CD4-positive, alpha-beta T cell treated with Interleukin-15 for 4 hours (primary cell): ENCODE results near the gene ZFP3.
"Not testable (repeated sequence)": the region's sequence is repeated elsewhere in the genome, so short reads cannot be mapped to it uniquely, and the experiment has no call there.

Experiments
- DNase-seq: peaks from one replicate; pipeline ENCODE4 v3.0.0-alpha.2; 2020; ENCODE audit warnings: low spot score

Gene ZFP3

GRCh38 chr17:5078106-5079028 lies at the start of gene ZFP3:
Gene ZFP3 (plus strand): TSS chr17:5078467. CDS start chr17:5091505, 13,038 bp downstream.
- DNase-seq = peak; percentile 76

DNA sequence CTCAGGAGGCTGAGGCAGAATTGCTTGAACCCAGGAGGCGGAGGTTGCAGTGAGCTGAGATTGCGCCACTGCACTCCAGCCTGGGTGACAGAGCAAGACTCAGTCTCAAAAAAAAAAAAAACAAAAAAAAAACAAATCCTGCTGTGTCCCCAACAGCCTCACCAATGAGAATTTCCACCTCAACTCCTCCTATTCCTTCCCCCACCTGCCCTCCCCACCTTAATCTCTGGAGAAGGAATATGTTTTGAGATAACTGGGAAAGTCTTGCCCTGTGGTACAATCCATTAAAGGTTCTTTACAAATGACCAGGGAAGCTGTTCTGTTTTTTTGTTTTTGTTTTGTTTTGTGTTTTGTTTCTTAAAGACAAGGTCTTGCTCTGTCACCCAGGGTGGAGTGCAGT lies 48.1 kb upstream of the ZFP3 start:
- DNase-seq = not testable (repeated sequence)

GRCh38 chr17:5031365-5032082 lies 46.7 kb upstream of the ZFP3 start:
- peak; percentile 87 for DNase-seq

DNA sequence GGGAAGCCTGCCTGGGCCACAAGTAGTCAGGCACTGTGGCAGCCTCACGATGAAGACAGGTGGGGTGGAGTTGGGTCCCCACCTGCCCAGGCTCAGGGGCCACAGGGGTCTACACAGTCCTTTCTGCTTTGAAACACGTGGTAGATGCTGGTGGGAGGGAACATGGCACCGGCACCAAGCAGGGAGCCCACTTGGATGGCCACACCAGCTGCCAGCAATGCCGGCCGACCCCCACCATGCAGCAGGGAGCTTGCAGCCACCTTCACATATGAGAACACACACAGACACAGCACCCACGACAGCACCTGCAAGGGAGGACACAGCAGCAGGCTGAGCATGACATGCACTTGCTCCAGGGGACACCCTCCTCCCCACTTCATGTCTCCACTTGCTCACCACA lies 45.4 kb upstream of the ZFP3 start:
- DNase-seq = no peak

DNA sequence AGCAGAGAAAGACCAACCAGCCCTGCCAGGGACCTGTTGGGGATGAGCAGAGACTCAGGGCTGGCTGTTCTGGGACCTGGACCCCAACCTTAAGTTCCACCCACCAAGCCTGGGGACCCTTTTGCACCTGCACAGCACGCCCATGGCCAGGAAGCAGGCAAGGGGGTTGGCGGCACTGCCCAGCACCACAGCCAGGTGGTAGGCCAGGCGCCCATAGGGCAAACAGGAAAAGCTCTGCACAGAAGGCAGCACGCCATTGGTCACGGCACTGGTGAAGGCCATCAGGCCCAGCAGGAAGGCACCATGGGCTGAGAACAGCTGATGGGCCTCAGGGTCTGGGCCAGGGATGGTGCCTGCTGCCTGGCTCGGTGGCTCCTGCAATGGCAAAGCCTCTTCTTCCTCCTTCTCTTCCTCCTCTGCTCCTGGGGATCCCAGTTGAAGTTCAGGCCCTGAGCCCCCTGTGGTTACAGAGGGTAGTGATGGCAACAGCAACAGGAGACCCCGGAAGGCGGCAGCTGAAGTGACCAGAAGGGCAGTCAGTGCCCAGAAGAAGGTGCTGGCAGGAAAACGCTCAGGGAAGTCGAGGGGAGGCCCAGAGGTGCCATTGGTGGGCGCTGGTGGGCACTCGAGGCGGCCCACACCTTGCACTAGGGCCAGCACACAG lies 44.8 kb upstream of the ZFP3 start:
- DNase-seq = no peak

DNA sequence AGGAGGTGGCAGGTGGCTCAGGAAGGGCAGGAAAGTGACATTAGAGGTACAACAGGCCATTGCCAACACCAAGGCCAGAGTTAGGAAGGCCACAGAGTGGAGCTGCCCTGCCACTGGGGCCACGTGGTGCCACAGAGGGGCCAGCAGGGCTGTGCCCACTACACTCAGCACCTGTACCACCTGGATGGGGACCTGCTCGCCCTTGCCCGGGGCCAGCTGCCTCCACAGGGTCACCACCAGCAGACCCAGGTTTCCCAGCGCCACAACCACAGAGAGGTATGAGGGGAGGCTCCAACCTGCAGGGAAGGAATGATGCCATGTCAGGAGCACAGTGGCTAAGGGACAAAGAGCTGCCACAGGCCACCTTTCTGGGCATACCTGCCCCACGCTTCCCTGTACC lies 44.2 kb upstream of the ZFP3 start:
- DNase-seq = no peak

DNA sequence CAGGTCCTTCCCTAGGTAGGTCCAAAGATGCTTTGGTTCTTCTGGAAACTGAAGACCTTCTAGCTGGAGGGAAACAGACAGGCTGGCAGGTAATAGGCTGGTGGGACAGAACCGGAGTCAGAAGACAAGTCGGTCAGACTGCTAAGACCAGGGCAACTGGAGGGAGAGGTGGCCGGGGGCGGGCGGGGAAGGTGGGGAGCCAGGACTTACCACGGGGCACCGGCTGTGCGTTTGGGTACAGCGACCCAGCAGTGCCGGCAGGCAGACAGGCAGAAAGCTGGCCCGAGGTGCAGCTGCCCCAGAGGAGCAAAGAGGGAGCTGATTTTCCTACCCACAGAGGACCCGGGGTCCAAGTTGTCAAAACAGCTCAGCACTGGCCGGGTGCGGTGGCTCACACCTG lies 43.6 kb upstream of the ZFP3 start:
- no peak for DNase-seq

- no peak for DNase-seq
These were observed 43.0 kb upstream of the ZFP3 start, which contains the start of gene SLC52A1 for GRCh38 chr17:5035315-5035714. Gene SLC52A1 (minus strand): TSS chr17:5035426. CDS start chr17:5034606, 820 bp downstream.

DNA sequence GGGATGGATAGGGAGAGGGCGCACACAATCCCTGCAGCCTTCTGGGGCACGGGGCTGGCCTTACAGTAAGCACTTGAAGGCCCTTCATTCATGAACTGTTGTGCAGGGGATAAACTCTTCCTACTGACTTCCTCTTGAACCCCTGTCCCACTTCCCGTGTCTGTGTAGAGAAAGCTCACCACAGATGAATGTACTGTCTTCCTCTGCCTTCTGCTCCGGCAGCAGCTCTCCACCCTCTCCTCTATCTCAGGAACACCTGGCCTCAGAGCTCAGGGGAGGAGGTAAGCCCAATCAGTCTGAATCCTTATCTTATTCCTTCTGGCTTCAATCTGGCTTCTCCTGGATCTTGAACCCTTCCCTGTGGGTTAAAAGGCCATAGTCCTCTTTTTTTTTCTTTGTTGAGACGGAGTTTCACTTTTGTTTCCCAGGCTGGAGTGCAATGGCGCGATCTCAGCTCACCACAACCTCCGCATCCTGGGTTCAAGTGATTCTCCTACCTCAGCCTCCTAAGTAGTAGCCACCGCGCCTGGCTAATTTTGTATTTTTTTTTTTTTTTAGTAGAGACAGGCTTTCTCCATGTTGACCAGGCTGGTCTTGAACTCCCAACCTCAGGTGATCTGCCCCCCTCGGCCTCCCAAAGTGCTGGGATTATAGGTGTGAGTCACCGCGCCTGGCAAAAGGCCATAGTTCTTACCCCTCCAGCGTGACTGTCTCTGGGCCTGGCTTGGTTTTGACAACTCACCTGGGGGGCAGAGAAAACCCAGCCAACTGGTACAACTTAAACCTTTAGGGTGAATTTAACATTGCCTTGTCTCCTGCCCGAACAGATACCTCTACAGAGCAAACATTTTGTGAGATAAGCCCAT lies 35.9 kb upstream of the ZFP3 start:
- DNase-seq = peak; percentile 45

DNA sequence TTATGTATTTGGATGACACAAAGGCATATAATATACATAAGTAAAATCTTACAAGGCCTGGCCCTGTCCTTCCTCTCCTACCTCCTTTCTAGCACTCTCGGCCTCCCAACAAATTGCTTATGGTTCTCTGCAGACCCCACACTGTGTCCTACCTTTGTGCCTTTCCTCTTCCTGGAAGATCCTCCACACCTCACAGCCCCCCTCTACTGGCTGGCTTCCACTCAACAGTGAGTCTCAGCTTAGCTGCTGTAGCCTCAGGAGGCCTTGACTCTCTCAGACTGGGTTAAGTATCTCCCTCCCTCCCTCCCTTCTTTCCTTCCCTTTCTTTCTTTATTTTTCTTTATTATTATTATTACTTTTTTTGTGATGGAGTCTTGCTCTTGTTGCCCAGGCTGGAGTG lies 34.7 kb upstream of the ZFP3 start:
- no peak for DNase-seq

- no peak for DNase-seq
These were observed 33.6 kb upstream of the ZFP3 start for GRCh38 chr17:5044630-5045029.

DNA sequence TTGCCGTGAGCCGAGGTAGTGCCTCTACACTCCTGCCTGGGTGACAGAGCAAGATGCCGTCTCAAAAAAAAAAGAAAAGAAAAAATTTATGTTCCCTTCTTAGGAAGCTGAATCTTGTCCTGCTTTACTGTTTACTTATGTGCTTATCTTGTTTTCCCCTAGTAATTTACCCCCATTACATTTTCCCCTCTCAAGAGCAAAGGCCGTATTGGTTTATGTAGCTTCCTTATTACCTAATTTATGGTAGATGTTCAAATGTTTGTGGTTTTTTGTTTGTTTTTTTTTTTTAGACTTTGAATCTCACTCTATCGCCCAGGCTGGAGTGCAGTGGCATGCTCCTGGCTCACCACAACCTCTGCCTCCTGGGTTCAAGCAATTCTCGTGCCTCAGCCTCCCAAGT lies 32.8 kb upstream of the ZFP3 start:
- DNase-seq = no peak

DNA sequence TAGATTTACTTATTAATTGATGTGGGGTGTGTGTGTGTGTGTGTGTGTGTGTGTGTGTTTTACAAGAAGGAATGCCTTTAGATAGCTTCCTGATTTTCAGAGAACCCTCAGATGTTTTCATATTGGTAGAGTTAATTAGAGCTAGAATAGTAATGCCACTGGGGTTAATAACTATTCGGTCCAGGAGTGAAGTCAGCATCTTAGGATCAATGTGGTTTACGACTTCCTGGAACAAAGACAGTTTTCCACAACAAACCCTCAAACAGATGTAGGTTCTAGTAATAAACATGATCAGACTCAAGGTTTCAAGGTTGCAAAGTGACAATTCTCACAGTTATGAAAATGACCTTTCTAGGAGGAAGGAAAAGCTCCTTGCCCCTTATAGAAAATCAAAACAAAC lies 30.8 kb upstream of the ZFP3 start:
- DNase-seq = peak; percentile 51

- peak; percentile 80 for DNase-seq
These were observed 28.9 kb upstream of the ZFP3 start for GRCh38 chr17:5049314-5049841.

- DNase-seq = no peak
These were observed 28.0 kb upstream of the ZFP3 start for GRCh38 chr17:5050278-5050677.

DNA sequence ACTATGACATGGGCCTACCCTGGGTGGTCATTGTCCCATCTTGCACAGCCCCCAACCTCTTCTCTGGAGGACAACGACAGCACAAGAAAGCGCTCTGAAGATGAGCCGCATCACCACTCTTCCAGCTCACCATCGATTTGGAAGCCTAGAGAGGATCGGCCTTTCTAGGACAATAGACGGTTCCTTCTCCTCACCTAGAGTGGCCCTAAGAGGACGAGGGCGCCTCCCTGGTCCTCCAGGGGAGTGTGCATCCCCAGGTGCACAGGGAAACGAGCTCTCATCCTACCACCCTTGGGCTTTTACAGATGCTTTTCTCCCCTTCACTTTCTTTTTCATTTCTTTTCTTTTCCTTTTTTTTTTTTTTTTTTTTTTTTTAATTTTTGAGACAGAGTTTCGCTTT lies 22.7 kb upstream of the ZFP3 start:
- no peak for DNase-seq

- DNase-seq = no peak
These were observed 13.0 kb upstream of the ZFP3 start for GRCh38 chr17:5065227-5065744.

DNA sequence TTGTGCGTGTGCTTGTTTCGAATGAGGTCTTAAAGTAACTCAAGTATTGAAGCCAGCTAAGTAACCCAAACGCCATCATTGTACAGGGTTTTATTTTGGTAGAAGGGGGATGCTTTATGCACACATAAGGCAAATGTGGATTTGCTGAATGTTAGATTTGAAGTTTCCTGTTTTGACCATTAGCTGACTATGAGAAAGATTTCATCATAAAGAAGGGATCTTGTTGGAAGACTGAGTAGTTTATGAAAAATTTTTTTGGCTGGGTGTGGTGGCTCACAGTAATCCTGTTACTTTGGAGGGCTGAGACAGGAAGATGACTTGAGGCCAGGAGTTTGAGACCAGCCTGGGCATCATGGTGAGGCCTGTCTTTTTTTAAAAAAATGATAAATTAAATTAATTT lies 10.0 kb upstream of the ZFP3 start:
- DNase-seq = no peak

- DNase-seq = no peak
These were observed 8.5 kb upstream of the ZFP3 start for GRCh38 chr17:5069724-5070123.

GRCh38 chr17:5075472-5075871 lies 2.8 kb upstream of the ZFP3 start:
- DNase-seq = not testable (repeated sequence)

DNA sequence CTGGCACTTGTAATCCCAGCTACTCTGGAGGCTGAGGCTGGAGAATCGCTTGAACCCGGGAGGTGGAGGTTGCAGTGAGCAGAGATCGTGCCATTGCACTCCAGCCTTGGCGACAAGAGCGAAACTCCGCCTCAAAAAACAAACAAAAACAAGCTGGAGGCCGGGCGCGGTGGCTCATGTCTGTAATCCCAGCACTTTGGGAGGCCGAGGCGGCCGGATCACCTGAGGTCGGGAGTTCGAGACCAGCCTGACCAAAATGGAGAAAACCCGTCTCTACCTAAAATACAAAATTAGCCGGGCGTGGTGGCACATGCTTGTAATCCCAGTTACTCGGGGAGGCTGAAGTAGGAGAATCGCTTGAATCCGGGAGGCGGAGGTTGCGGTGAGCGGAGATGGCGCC lies 992 bp upstream of the ZFP3 start:
- DNase-seq = not testable (repeated sequence)
